IMR-90 (cell line): Measurements from ENCODE around the gene MATN3. TPM values are rescaled to one million over a fixed set of nuclear protein-coding genes. Genes with fewer than 3 reads are reported as not detected.

Source experiments
- ATAC-seq: fragments of 200-7000 bp; cut with Tn5 transposase; 2 replicates; pipeline ENCODE4 v1.9.1; 2020; ENCODE audit warnings: low read depth, mild to moderate bottlenecking, moderate library complexity
- BruUV-seq: library from RNA; stranded (reverse); fragments of 400-500 nt; replicated peaks from 2 replicates; lab custom pipeline; 2021; lab: Mats Ljungman, UMichigan
- CTCF ChIA-PET: fragments of 300-600 bp; formaldehyde crosslinking; extraction: SDS; loops from one replicate; lab custom pipeline; 2021; ENCODE audit warnings: antibody characterized with exemption; lab: Yijun Ruan, JAX
- POLR2A ChIA-PET: fragments of 300-600 bp; sonication (Branson Sonifier 250); formaldehyde crosslinking; loops from one replicate; lab custom pipeline; 2022; ENCODE audit warnings: antibody characterized with exemption; ENCODE audit not compliant: unreplicated experiment; lab: Charles Lee
- DNase-seq: peaks from one replicate; pipeline ENCODE4 v3.0.0; 2013
- H2AFZ ChIP-seq: replicated peaks from 2 replicates; pipeline ENCODE3; 2013; ENCODE audit warnings: low read length, mild to moderate bottlenecking; ENCODE audit not compliant: poor library complexity
- H2AK5ac ChIP-seq: 2 replicates; pipeline ENCODE4 v1.6.1; 2013; ENCODE audit warnings: low read depth, low read length, inconsistent platforms
- H2AK9ac ChIP-seq: replicated peaks from 2 replicates; pipeline ENCODE3; 2013; ENCODE audit warnings: mild to moderate bottlenecking, low read depth, low read length, moderate library complexity; ENCODE audit not compliant: poor library complexity
- H2BK120ac ChIP-seq: 2 replicates; pipeline ENCODE4 v1.6.1; 2013; ENCODE audit warnings: low read depth, low read length, inconsistent platforms
- H2BK15ac ChIP-seq: 3 replicates; pipeline ENCODE4 v1.6.1; 2013; ENCODE audit warnings: low read depth, low read length, inconsistent platforms
- H2BK20ac ChIP-seq: 2 replicates; pipeline ENCODE4 v1.6.1; 2013; ENCODE audit warnings: low read depth, mild to moderate bottlenecking, inconsistent platforms, low read length, moderate library complexity
- H2BK5ac ChIP-seq: 2 replicates; pipeline ENCODE4 v1.6.1; 2013; ENCODE audit warnings: mild to moderate bottlenecking, low read depth, low read length, inconsistent platforms; ENCODE audit not compliant: poor library complexity, severe bottlenecking
- H3K14ac ChIP-seq: replicated peaks from 2 replicates; pipeline ENCODE4 v1.6.1; 2013; ENCODE audit warnings: low read depth, low read length, inconsistent platforms
- H3K18ac ChIP-seq: 2 replicates; pipeline ENCODE4 v1.6.1; 2013; ENCODE audit warnings: low read depth, low read length, control low read depth
- H3K23ac ChIP-seq: 2 replicates; pipeline ENCODE4 v1.6.1; 2013; ENCODE audit warnings: low read depth, low read length, inconsistent platforms
- H3K27ac ChIP-seq: 2 replicates; pipeline ENCODE4 v1.5.1; 2013; ENCODE audit warnings: mild to moderate bottlenecking, control low read depth, low read length; ENCODE audit not compliant: insufficient read depth
- H3K27me3 ChIP-seq: 2 replicates; pipeline ENCODE4 v1.6.1; 2013; ENCODE audit warnings: low read length; ENCODE audit not compliant: control insufficient read depth, insufficient read depth
- H3K36me3 ChIP-seq: 2 replicates; pipeline ENCODE4 v1.6.1; 2013; ENCODE audit warnings: low read length, mixed read lengths; ENCODE audit not compliant: control insufficient read depth, insufficient read depth
- H3K4ac ChIP-seq: 2 replicates; pipeline ENCODE4 v1.6.1; 2013; ENCODE audit warnings: low read depth, low read length, inconsistent platforms
- H3K4me1 ChIP-seq: 2 replicates; pipeline ENCODE4 v1.6.1; 2013; ENCODE audit warnings: low read length, mixed read lengths; ENCODE audit not compliant: control insufficient read depth, insufficient read depth
- H3K4me2 ChIP-seq: 2 replicates; pipeline ENCODE4 v1.6.1; 2013; ENCODE audit warnings: low read depth, mild to moderate bottlenecking, control low read depth, low read length, moderate library complexity
- H3K4me3 ChIP-seq: 2 replicates; pipeline ENCODE4 v1.5.1; 2013; ENCODE audit warnings: low read depth, mild to moderate bottlenecking, control low read depth, low read length, moderate library complexity; ENCODE audit not compliant: insufficient read depth
- H3K56ac ChIP-seq: 2 replicates; pipeline ENCODE4 v1.6.1; 2013; ENCODE audit warnings: low read length, inconsistent platforms; ENCODE audit not compliant: insufficient read depth; ENCODE audit errors: extremely low read depth
- H3K79me1 ChIP-seq, 2 experiments: 2 replicates each; pipeline ENCODE4 v1.6.1; 2013; ENCODE audit warnings: low read length in 2 of 2, inconsistent platforms in 1 of 2, low read depth in 1 of 2
- H3K9ac ChIP-seq: 2 replicates; pipeline ENCODE4 v1.6.1; 2013; ENCODE audit warnings: low read depth, low read length, control low read depth
- H3K9me1 ChIP-seq: 2 replicates; pipeline ENCODE4 v1.6.1; 2013; ENCODE audit warnings: low read length, inconsistent platforms; ENCODE audit not compliant: insufficient read depth
- H3K9me3 ChIP-seq: 2 replicates; pipeline ENCODE4 v1.6.1; 2013; ENCODE audit warnings: low read length; ENCODE audit not compliant: control insufficient read depth, insufficient read depth
- H4K20me1 ChIP-seq: 2 replicates; pipeline ENCODE4 v1.6.1; 2013; ENCODE audit warnings: low read length, inconsistent platforms; ENCODE audit not compliant: insufficient read depth
- H4K5ac ChIP-seq: 2 replicates; pipeline ENCODE4 v1.6.1; 2013; ENCODE audit warnings: mild to moderate bottlenecking, low read depth, low read length, control low read depth
- H4K8ac ChIP-seq, 2 experiments: 2 replicates each; pipeline ENCODE4 v1.6.1; 2013; ENCODE audit warnings: low read depth in 2 of 2, low read length in 2 of 2, control low read depth in 1 of 2, inconsistent platforms in 1 of 2
- H4K91ac ChIP-seq: 2 replicates; pipeline ENCODE4 v1.6.1; 2013; ENCODE audit warnings: low read depth, low read length, inconsistent platforms; ENCODE audit not compliant: insufficient read depth
- CEBPB ChIP-seq: IDR thresholded peaks from 2 replicates; pipeline ENCODE4 v1.6.1; 2012; ENCODE audit warnings: low read depth, low read length, improper control_type of control experiment
- CHD1 ChIP-seq: IDR thresholded peaks from 2 replicates; pipeline ENCODE4 v1.6.1; 2012; ENCODE audit warnings: low read depth, low read length, improper control_type of control experiment
- FOS ChIP-seq: fragments of 150-350 bp; IDR thresholded peaks from 2 replicates; pipeline ENCODE4 v1.6.1; 2016; ENCODE audit warnings: low read depth, low read length
- MAFK ChIP-seq: IDR thresholded peaks from 2 replicates; pipeline ENCODE4 v1.6.1; 2012; ENCODE audit warnings: low read depth, low read length, improper control_type of control experiment
- MAZ ChIP-seq: IDR thresholded peaks from 2 replicates; pipeline ENCODE4 v1.6.1; 2012; ENCODE audit warnings: low read depth, mild to moderate bottlenecking, low read length, improper control_type of control experiment, moderate library complexity, borderline replicate concordance
- NFE2L2 ChIP-seq: fragments of 150-350 bp; IDR thresholded peaks from 2 replicates; pipeline ENCODE4 v1.6.1; 2016; ENCODE audit warnings: low read depth, mild to moderate bottlenecking, low read length
- POLR2A ChIP-seq: IDR thresholded peaks from 2 replicates; pipeline ENCODE4 v1.6.1; 2012; ENCODE audit warnings: mild to moderate bottlenecking, low read depth, low read length
- RCOR1 ChIP-seq: IDR thresholded peaks from 2 replicates; pipeline ENCODE4 v1.6.1; 2012; ENCODE audit warnings: mild to moderate bottlenecking, low read length, improper control_type of control experiment; ENCODE audit not compliant: insufficient replicate concordance
- RFX5 ChIP-seq: IDR thresholded peaks from 2 replicates; pipeline ENCODE4 v1.8.0; 2012; ENCODE audit warnings: low read depth, mild to moderate bottlenecking, low read length, moderate library complexity
- SMC3 ChIP-seq: fragments of 150-350 bp; IDR thresholded peaks from 2 replicates; pipeline ENCODE4 v1.6.1; 2016; ENCODE audit warnings: low read depth, mild to moderate bottlenecking, antibody characterized with exemption, low read length, moderate library complexity
- WGBS, 2 experiments: methylation state at CpG; one replicate each; pipeline versions ENCODE4 v1.1.5 to v1.1.7; 2013; ENCODE audit warnings: missing lambda C conversion rate in 2 of 2; ENCODE audit not compliant: insufficient read length in 1 of 2; ENCODE audit errors: extremely low coverage in 2 of 2; 5-methylcytosine and 5-hydroxymethylcytosine counted together
- dilution Hi-C: fragments of 300-500 bp; cut with HindIII; formaldehyde crosslinking; loops from one replicate; pipeline ENCODE4 v1.14.3; 2018; ENCODE audit warnings: low sequenced_read_pairs; ENCODE audit not compliant: unreplicated experiment
- in situ Hi-C: fragments of 300-500 bp; cut with MboI; formaldehyde crosslinking; loops from 3 replicates; pipeline ENCODE4 v1.14.3; 2019; ENCODE audit warnings: low sequenced_read_pairs, inconsistent platforms, mixed read lengths
- intact Hi-C: fragments of 100-400 bp; cut with micrococcal nuclease; formaldehyde crosslinking; loops from 2 replicates; pipeline ENCODE4 v1.10.0; 2022
- polyA plus RNA-seq, 3 experiments: library from polyadenylated mRNA; depleted of rRNA; stranded (reverse); fragments of >200 nt; gene quantifications; 2 replicates each; pipeline ENCODE4 v1.2.3, GENCODE V29; 2012; ENCODE audit warnings: low replicate concordance in 1 of 3
- total RNA-seq: library from RNA; depleted of rRNA; stranded (reverse); fragments of >200 nt; gene quantifications from 2 replicates; pipeline ENCODE4 v1.2.3, GENCODE V29; 2012
- TF ChIP-seq, protein P1 (sequence below): conservative IDR thresholded peaks from 2 replicates; pipeline ENCODE4 v1.5.1; 2012; ENCODE audit warnings: mild to moderate bottlenecking, low read depth, low read length, improper control_type of control experiment
- TF ChIP-seq, protein P2 (sequence below): fragments of 150-350 bp; IDR thresholded peaks from 2 replicates; pipeline ENCODE4 v1.6.1; 2017; ENCODE audit warnings: mild to moderate bottlenecking, antibody characterized with exemption, low read length, low read depth

Gene MATN3
- total and polyA plus RNA-seq, 2 of the 4 experiments (the other 2 are of a cell fraction) = 0.90 to 3.0 TPM

GRCh38 chr2:20061940-20062339, 49.5 kb upstream of the MATN3 start:
- 96% methylated on average over 3 of the region's 5 CpGs; no CpG with 5 or more reads in 1 of the 2 experiments for WGBS, 2 experiments
- H3K9ac ChIP-seq = peak overlapping the region; percentile 34; the same call in 1 of the 2 replicates
- no peaks in the 10 kb centered on the region; the same call in 1 of the 2 replicates for H3K9me3 ChIP-seq
- peak overlapping the region; percentile 76 for H3K4ac ChIP-seq
- H3K27ac ChIP-seq = peak overlapping the region; percentile 86
- ATAC-seq (peak; percentile 2; the same call in 1 of the 2 replicates), DNase-seq (no peak)
- H3K23ac ChIP-seq = peak overlapping the region; percentile 23; the same call in 1 of the 2 replicates
- H4K5ac ChIP-seq = peak overlapping the region; percentile 84
- peak overlapping the region; percentile 3 to 56; a peak in 3 of 4 replicates for H4K8ac ChIP-seq
- intact Hi-C loops = loop anchor here (1.0 kb wide), 1 partner anchor 12 kb away; no protein-coding TSS in a partner anchor
- H3K9me1 ChIP-seq = peaks cover 15% of the 10 kb centered on the region
- H3K18ac ChIP-seq = peak overlapping the region; percentile 89
- peak overlapping the region; percentile 87 for H2AK5ac ChIP-seq
- peak overlapping the region; percentile 86 for H2BK5ac ChIP-seq
- peak overlapping the region; percentile 52 for H2BK20ac ChIP-seq
- peak overlapping the region; percentile 85 for H4K91ac ChIP-seq
- BruUV-seq = no TSS peak
- H3K79me1 ChIP-seq = peaks cover 0 to 8% of the 10 kb centered on the region in 2 experiments; a peak in 2 of 4 replicates
- dilution Hi-C loops = no loop called here
- H2BK120ac ChIP-seq = peak overlapping the region; percentile 75
- no peak overlapping the region for H3K4me3 ChIP-seq
- peak overlapping the region; percentile 38 for H2AFZ ChIP-seq
- H3K4me2 ChIP-seq = peak overlapping the region; percentile 11; the same call in 1 of the 2 replicates
- H2BK15ac ChIP-seq = peak overlapping the region; percentile 27; the same call in 2 of the 3 replicates
- in situ Hi-C loops = no loop called here
- H3K27me3 ChIP-seq = no peaks in the 10 kb centered on the region
- H3K4me1 ChIP-seq = peaks cover 20% of the 10 kb centered on the region
- H3K36me3 ChIP-seq = no peaks in the 10 kb centered on the region
- POLR2A ChIA-PET = interaction anchor here (3.4 kb wide), 1 partner anchor 10 kb away, joined by 18 read pairs; the partner anchor contains the start of gene LAPTM4A
- H3K14ac ChIP-seq = peak overlapping the region; percentile 77
- CTCF ChIA-PET = interaction anchor here (1.0 to 1.9 kb wide), 2 partner anchors 10 to 46 kb away, joined by 7 to 9 read pairs; partner anchors contain the start of gene LAPTM4A
- peaks cover 4% of the 10 kb centered on the region for H4K20me1 ChIP-seq
- TF ChIP-seq FOS (no peak), CEBPB (no peak), MAFK (no peak), NFE2L2 (no peak), RCOR1 (no peak), SMC3 (no peak), CHD1 (no peak), MAZ (no peak), POLR2A (no peak), RFX5 (no peak)
- TF ChIP-seq, protein P1, sequence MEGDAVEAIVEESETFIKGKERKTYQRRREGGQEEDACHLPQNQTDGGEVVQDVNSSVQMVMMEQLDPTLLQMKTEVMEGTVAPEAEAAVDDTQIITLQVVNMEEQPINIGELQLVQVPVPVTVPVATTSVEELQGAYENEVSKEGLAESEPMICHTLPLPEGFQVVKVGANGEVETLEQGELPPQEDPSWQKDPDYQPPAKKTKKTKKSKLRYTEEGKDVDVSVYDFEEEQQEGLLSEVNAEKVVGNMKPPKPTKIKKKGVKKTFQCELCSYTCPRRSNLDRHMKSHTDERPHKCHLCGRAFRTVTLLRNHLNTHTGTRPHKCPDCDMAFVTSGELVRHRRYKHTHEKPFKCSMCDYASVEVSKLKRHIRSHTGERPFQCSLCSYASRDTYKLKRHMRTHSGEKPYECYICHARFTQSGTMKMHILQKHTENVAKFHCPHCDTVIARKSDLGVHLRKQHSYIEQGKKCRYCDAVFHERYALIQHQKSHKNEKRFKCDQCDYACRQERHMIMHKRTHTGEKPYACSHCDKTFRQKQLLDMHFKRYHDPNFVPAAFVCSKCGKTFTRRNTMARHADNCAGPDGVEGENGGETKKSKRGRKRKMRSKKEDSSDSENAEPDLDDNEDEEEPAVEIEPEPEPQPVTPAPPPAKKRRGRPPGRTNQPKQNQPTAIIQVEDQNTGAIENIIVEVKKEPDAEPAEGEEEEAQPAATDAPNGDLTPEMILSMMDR = no peak
- TF ChIP-seq, protein P2, sequence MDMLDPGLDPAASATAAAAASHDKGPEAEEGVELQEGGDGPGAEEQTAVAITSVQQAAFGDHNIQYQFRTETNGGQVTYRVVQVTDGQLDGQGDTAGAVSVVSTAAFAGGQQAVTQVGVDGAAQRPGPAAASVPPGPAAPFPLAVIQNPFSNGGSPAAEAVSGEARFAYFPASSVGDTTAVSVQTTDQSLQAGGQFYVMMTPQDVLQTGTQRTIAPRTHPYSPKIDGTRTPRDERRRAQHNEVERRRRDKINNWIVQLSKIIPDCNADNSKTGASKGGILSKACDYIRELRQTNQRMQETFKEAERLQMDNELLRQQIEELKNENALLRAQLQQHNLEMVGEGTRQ = no peak
- 0 out of 2 replicates have a peak overlapping the region, but pooled peaks have one; percentile 27 for H3K56ac ChIP-seq
- H2AK9ac ChIP-seq = peak overlapping the region; percentile 19
